OCI-LY3 (cell line): Measurements from ENCODE around the gene VSNL1.

Source experiments
- H2AFZ ChIP-seq: fragments of 200-600, 300-600 bp; shearing (Covaris generic); 2 replicates; pipeline ENCODE4 v1.6.0; 2014; ENCODE audit warnings: antibody characterized with exemption, low read depth, low read length
- H3K27ac ChIP-seq: fragments of 200-600, 300-600 bp; sonication (generic); 2 replicates; pipeline ENCODE4 v1.5.1; 2014; ENCODE audit warnings: mild to moderate bottlenecking, low read length, moderate library complexity, mixed read lengths
- H3K27me3 ChIP-seq: fragments of 200-600, 300-600 bp; sonication (generic); 2 replicates; pipeline ENCODE4 v1.6.1; 2014; ENCODE audit warnings: low read depth, low read length, mixed read lengths
- H3K36me3 ChIP-seq: fragments of 200-600, 300-600 bp; sonication (generic); replicated peaks from 2 replicates; pipeline ENCODE3; 2014; ENCODE audit warnings: low read depth, low read length, mixed read lengths
- H3K4me1 ChIP-seq: fragments of 300-600, 200-600 bp; sonication (generic); 2 replicates; pipeline ENCODE4 v1.6.1; 2014; ENCODE audit warnings: low read length, mixed read lengths
- H3K4me2 ChIP-seq: fragments of 200-600, 300-600 bp; sonication (generic); 2 replicates; pipeline ENCODE4 v1.6.1; 2014; ENCODE audit warnings: low read length, mixed read lengths
- H3K4me3 ChIP-seq: fragments of 300-600, 200-600 bp; sonication (generic); 2 replicates; pipeline ENCODE4 v1.5.1; 2014; ENCODE audit warnings: antibody characterized with exemption, mild to moderate bottlenecking, low read length, moderate library complexity
- H3K79me2 ChIP-seq: fragments of 300-600, 200-600 bp; shearing (Covaris generic); 2 replicates; pipeline ENCODE4 v1.6.1; 2014; ENCODE audit warnings: mild to moderate bottlenecking, low read length, mixed read lengths
- H3K9ac ChIP-seq: fragments of 300-600, 200-600 bp; shearing (Covaris generic); 2 replicates; pipeline ENCODE4 v1.6.0; 2014; ENCODE audit warnings: mild to moderate bottlenecking, low read length, moderate library complexity
- H3K9me3 ChIP-seq: fragments of 200-600, 300-600 bp; shearing (Covaris generic); 2 replicates; pipeline ENCODE4 v1.6.1; 2014; ENCODE audit warnings: low read length, mixed read lengths; ENCODE audit not compliant: insufficient read depth
- H4K20me1 ChIP-seq: fragments of 200-600, 300-600 bp; sonication (generic); 2 replicates; pipeline ENCODE4 v1.6.1; 2016; ENCODE audit warnings: low read length, mixed read lengths; ENCODE audit not compliant: insufficient read depth
- EZH2phosphoT487 ChIP-seq: fragments of 200-600 bp; shearing (Covaris generic); IDR thresholded peaks from 2 replicates; pipeline ENCODE4 v1.6.1; 2018; ENCODE audit warnings: antibody characterized with exemption, mixed run types, low read depth
- TF ChIP-seq, protein P1 (sequence below): fragments of 200-600, 300-600 bp; sonication (generic); IDR thresholded peaks from 2 replicates; pipeline ENCODE4 v1.5.1; 2014; ENCODE audit warnings: antibody characterized with exemption, low read length, low read depth

VSNL1 gene

GRCh38 chr2:17682098-17682857, 141.8 kb downstream of the VSNL1 start:
- Histone ChIP-seq H3K36me3 (peaks cover 74% of the 10 kb centered on the region), H3K9me3 (no peaks in the 10 kb centered on the region), H3K27ac (no peak overlapping the region), H3K9ac (no peak overlapping the region), H3K79me2 (no peaks in the 10 kb centered on the region), H3K4me3 (no peak overlapping the region), H3K4me1 (no peaks in the 10 kb centered on the region), H2AFZ (no peak overlapping the region), H3K4me2 (no peak overlapping the region), H4K20me1 (no peaks in the 10 kb centered on the region), H3K27me3 (no peaks in the 10 kb centered on the region)
- TF ChIP-seq EZH2phosphoT487 = no peak
- TF ChIP-seq, protein P1, sequence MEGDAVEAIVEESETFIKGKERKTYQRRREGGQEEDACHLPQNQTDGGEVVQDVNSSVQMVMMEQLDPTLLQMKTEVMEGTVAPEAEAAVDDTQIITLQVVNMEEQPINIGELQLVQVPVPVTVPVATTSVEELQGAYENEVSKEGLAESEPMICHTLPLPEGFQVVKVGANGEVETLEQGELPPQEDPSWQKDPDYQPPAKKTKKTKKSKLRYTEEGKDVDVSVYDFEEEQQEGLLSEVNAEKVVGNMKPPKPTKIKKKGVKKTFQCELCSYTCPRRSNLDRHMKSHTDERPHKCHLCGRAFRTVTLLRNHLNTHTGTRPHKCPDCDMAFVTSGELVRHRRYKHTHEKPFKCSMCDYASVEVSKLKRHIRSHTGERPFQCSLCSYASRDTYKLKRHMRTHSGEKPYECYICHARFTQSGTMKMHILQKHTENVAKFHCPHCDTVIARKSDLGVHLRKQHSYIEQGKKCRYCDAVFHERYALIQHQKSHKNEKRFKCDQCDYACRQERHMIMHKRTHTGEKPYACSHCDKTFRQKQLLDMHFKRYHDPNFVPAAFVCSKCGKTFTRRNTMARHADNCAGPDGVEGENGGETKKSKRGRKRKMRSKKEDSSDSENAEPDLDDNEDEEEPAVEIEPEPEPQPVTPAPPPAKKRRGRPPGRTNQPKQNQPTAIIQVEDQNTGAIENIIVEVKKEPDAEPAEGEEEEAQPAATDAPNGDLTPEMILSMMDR = no peak

- H3K36me3 ChIP-seq = peaks cover 73% of the 10 kb centered on the region
- no peaks in the 10 kb centered on the region for H4K20me1 ChIP-seq
- no peak overlapping the region for H2AFZ ChIP-seq
- no peaks in the 10 kb centered on the region for H3K9me3 ChIP-seq
- H3K4me3 ChIP-seq = no peak overlapping the region
- no peak overlapping the region for H3K4me2 ChIP-seq
- no peak for TF ChIP-seq EZH2phosphoT487
- TF ChIP-seq, protein P1 = no peak
- no peak overlapping the region for H3K27ac ChIP-seq
- no peaks in the 10 kb centered on the region for H3K27me3 ChIP-seq
- H3K9ac ChIP-seq = no peak overlapping the region
- H3K4me1 ChIP-seq = no peaks in the 10 kb centered on the region
- H3K79me2 ChIP-seq = no peaks in the 10 kb centered on the region
Observed at GRCh38 chr2:17683981-17684380, 143.5 kb downstream of the VSNL1 start.

- Histone ChIP-seq H3K36me3 (peaks cover 52% of the 10 kb centered on the region), H3K4me1 (no peaks in the 10 kb centered on the region), H3K4me3 (no peak overlapping the region), H4K20me1 (no peaks in the 10 kb centered on the region), H3K9me3 (no peaks in the 10 kb centered on the region), H3K27ac (no peak overlapping the region), H3K79me2 (peaks cover 10% of the 10 kb centered on the region), H3K9ac (no peak overlapping the region), H3K27me3 (no peaks in the 10 kb centered on the region), H3K4me2 (no peak overlapping the region), H2AFZ (no peak overlapping the region)
- TF ChIP-seq EZH2phosphoT487 = no peak
- TF ChIP-seq, protein P1 = no peak
Observed at GRCh38 chr2:17688600-17688999, 148.1 kb downstream of the VSNL1 start.

- H3K4me1 ChIP-seq = no peaks in the 10 kb centered on the region
- TF ChIP-seq EZH2phosphoT487 = no peak
- TF ChIP-seq, protein P1 = no peak
Observed at GRCh38 chr2:17689010-17689409, 148.5 kb downstream of the VSNL1 start.

More at GRCh38 chr2:17689010-17689409, 148.5 kb downstream of the VSNL1 start:
- H3K27me3 ChIP-seq = no peaks in the 10 kb centered on the region
- H2AFZ ChIP-seq = no peak overlapping the region
- no peak overlapping the region for H3K9ac ChIP-seq
- no peaks in the 10 kb centered on the region for H3K9me3 ChIP-seq
- H3K79me2 ChIP-seq = peaks cover 10% of the 10 kb centered on the region
- H3K27ac ChIP-seq = no peak overlapping the region
- no peak overlapping the region for H3K4me2 ChIP-seq
- no peaks in the 10 kb centered on the region for H4K20me1 ChIP-seq
- peaks cover 50% of the 10 kb centered on the region for H3K36me3 ChIP-seq
- H3K4me3 ChIP-seq = no peak overlapping the region
